Lung microvascular endothelial cell (primary cell): ENCODE data around the gene MECP2. TPM values are rescaled to one million over a fixed set of nuclear protein-coding genes. Genes with fewer than 3 reads are reported as not detected.

Source experiments
- DNase-seq, 2 donors: peaks; one replicate each; pipeline versions ENCODE4 v3.0.0 to v3.0.0-alpha.2; 2010; ENCODE audit warnings: low read depth in 2 of 2
- total RNA-seq: library from RNA; depleted of rRNA; stranded (reverse); fragments of >200 nt; gene quantifications from 2 replicates; pipeline ENCODE4 v1.2.1, GENCODE V29; 2014

The MECP2 gene
- total RNA-seq, 1 donor from 2014 or later, result 20.2 TPM

DNA sequence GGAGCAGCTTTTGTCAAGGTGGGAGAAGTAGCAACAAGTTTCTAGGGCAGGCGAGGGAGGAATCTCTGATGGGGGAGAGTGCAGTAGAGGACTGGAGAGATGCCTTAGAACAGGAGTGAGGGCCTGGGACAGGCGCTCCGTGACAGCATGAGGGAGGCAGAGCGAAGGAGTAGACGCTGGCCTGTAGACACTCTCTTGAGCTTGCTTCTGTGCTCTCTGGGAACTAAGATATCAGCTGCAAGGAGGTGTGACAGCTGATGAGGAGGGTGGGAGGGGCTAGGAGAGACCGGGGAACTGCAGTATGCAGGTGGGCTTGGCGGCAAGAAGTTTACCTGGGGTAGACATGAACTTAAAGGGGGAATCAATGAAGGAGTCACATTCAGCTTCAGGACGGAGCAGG, 35.7 kb downstream of the MECP2 start:
- DNase-seq, result no peak

DNA sequence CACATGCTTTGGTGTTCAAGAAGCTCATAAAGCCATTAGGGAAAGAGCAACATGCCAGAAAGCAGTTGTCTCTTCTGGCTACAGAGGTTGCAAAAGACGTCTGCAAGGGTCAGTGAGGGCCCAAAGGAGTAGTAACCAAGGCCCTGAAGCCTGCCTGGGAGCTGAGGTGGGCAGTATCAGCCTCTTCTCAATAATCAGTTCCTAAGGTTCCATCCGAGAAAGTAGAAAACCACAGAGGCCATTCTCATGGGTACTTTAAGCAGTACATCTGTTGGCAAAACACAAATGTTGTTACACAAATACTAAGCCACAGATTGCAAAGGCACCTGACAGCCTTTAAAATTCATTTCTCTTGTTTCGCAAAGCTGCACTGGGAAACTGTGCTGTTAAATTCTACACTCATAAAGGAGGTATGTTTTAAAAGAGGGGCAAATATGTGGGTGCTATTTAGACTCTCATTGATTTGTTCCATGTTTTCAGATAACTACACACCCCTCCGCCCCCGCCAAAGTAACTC, 37.7 kb downstream of the MECP2 start:
- no peak for DNase-seq

GRCh38 chrX:154059231-154059630, 38.3 kb downstream of the MECP2 start:
- DNase-seq, result no peak

DNA sequence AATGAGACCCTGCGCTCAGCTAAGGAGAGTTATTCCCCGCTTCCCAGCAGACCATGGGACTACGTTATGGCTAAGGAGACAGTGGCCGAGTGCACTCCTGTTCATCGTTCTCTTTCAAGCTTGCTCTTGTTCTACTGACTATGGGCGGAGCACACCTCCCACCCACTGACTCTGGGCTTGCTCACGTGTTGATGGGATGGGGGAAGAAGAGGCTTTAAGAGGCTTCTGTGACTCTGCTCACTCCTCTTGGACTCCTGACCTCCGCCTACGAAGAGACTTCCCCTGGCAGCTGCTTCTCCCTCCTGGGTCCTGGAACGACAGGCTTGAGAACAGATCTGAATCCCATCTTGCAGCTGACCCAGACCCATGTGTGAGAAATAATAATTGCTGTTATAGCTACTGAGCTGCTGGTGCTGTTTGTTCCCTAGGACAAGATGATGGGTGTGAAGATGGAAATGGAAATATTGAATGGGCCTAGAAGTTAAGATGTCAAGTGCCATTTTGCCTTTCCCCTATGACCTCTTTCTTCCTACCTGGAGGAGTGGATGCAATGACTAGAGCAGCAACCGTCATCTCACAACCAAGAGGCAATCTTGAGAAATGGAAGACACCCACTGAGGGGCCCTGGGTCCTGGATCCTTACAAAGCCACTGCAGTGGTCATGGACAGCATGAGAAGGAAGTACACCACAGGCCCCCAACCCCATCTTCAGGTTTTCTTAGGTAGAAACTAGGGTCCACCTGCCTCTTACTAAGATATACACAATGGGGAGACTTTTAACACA, 39.1 kb downstream of the MECP2 start:
- DNase-seq, result no peak

DNA sequence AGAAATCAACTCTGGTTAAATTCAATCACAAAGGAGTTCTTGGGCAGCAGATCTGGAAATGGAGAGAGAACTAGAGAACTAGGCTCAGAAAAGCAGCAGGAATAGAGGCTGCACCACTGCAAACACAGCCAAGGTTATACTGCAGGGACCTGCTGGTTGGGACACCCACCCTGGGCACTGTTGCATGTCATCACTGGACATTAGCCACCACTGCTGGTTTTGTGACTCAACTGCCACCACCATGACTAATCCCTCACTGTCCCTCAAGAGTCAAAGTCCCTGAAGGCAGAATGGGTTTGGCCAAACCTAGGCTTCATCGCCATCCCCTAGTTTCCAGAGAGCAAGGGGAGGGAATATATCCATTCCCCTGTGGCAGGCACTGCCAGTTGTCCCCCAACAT, 39.7 kb downstream of the MECP2 start:
- DNase-seq, result no peak

DNA sequence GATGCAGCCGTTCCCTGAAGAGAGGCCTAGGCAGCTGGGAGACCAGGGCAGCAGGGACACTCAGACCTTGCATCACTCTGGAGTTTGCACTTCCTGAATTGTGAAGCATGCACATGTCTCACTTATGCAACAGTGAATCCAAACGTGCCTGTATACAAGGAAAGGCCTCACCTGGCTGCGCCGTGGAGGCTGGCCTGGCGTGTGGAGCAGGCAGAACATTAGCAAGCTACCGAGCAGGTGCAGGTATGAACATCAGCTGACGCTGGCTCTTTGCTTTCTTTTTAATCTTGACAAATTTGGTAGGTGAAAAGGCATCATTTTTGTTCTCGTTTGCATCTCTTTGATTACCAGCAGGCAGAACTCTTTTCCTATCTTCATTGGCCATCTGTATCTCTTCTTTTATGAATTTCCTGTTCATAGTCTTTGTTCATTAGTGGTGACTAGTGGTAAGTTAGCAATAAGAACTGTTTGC, 40.7 kb downstream of the MECP2 start:
- DNase-seq, result peak in 1 of 2 donors; percentile 17

GRCh38 chrX:154051201-154051810, 46.2 kb downstream of the MECP2 start:
- DNase-seq, result peak; percentile 67 to 76

GRCh38 chrX:154050113-154050495, 47.4 kb downstream of the MECP2 start:
- DNase-seq, result no peak

DNA sequence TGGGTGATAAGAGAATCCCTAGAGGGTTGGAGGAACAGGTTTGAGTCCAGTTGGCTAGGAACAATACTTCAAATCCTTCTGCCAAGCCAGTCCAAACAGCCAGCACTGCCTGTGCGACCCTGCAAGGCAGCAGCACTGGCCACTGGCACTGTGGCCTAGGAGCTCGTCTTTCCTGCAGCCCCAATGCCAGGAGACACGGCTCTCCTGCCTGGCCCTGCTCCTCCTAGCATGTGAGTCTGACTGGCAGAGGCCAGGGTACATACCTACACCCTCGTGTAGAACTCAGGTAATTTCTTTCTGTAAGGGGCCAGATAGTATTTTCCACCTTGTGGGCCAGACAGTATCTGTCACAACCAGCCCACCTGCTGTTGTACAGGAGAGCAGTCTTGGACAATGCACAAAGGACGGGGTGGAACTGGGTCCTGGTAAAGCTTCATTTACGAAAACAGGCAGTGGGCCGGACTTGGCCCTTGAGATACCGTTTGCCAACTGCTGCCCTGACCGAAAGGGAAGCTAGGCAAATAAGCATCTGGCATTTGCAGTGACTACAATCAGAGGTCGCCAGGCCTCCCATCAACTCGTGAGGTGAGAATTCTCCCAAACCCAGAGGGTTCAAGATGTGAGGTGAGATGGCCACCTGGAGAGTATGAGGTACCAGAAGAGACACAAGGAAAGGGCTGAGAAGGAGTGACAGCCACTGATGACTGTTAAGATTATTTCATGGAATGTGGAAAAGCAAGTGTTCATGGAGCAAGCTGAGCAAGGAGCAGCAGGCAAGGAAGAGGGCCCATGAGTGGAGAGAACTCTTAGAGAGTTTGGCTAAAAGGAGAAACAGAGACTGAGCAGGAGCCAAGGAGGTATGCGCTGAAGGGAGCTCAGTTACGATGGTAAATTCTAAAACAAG, 48.1 kb downstream of the MECP2 start:
- DNase-seq, result no peak

DNA sequence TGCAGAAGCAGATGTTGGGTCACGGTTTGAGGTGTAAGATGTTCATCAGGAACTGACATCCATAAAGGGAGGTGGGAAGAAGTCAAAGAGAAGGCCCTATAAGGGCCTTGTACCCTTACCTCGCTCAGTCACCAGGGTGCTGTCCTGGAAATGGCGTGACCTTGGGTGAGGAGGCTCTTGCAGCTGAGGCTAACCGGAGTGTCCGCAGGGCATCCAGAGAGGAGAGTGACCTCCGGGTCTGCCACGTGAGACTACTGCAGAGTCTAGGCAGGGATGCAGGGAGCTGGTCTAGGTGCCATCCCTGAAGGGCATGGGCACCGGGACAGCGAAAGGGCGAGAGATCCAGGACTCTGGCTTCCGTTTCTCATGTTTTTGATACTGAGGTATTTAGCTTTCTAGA, 49.1 kb downstream of the MECP2 start:
- no peak for DNase-seq

DNA sequence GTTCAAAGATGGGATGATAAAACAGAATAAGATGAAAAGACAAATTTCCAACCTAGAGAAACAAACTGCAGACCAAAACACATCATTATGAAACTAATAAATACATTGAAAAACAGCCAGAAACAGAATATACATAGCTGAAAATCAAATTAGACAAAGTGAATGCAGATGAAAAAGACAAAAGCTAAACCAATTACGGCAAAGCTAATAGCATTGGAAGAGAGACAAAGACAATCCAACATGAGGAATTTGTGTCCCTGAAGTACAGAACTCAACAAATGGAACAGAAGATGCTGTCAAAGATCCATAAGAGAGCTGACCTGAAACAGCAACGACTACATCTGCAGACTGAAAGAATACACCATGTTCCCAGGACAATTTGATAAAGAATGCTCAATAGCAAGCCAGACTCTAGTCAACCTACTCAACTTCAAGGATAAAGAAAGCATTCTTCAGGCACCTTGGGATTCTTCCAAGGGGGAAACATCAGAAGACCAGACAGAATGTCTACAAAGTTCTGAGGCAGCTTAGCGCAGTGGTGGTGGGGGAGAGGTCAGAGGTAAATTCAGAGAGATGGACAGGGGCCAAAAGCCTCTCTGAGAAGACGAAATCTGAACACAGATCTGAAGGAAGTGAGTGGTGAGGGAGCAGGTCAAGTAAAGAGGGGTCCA, 50.4 kb downstream of the MECP2 start:
- peak in 1 of 2 donors; percentile 30 for DNase-seq

DNA sequence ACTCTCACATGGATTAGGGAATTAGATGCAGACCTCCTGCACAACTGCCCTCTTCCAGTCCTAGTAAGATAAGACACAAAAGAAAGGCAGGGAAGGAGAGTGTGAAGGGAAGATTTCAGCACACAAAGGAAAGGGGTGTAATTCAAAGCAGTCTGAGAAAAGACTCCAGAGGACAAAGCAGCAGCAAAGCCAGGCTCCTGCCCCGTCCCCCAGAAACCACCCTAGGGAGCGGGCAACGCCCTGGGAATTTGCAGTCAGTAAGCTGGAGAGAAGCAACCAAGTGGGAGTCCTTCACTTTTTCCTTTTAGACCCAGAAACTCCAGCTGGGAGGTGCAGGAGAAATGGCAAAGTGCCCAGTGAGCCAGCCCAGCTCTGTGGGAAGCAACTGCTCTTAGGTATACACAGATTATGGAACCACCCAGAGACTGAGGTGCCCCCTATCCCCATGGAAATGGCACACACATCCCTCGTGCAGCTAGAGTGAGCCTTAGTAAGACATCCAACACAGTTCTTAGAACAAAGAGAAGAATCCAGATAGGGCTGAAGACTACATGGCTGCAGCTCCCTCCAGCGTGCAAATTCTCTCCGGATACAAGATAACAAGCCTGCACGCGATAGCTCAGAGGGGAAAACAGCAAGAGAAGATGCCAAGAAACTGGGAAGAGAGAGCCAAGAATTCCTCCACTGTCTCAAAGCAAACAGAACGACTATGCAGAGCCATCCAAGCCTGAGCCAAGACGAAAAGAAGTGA, 51.3 kb downstream of the MECP2 start:
- DNase-seq, result peak; percentile 17 to 88

DNA sequence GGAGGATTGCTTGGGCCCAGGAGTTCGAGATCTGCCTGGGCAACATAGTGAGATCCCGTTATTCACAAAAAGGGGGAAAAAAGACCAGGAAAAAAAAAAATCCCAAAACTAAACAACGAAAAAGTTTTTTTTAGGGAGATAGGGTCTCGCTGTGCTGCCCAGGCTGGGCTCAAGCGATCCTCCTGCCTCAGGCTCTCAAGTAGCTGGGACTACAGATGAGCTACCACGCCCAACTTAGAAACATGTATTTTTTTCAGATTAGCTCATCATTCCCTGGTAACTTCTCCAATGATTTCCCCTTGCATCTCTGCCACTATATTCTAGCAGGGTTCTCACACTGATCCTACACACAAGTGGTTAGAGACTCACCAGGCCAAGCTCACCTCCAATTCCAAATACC, 53.4 kb downstream of the MECP2 start:
- no peak for DNase-seq

DNA sequence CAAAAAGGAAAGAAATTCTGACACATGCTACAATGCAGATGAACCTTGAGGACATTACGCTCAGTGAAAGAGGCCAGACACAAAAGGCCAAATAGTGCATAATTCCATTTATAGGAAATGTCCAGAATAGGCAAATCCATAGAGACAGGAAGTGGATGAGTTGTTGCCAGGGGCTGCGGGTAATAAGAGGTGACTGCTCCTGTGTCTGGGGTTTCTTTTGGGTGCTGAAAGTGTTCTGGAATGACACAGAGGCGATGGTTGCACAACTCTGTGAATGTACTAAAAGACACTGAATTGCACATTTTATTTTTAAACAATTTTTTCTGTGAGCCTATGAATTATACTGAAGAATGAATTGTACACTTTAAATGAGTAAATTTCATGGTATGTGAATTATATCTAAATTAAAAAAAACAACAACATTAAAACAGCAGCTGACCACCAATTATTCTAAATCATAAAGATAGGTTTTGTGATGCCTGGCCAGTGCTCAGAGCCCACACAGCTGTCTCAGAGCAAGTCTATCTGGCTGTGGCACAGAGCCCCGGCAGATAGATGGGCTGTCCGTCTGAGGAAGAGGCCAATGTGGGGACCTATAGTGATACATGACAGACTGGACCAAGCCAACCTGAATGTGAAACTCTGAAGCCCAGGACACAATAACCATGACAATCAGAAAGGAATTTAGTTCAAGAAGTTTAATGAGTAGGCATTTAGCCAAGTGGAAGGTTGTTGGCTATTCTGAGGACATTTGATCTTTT, 54.3 kb downstream of the MECP2 start:
- DNase-seq, result peak; percentile 29 to 45

GRCh38 chrX:154040863-154041262, 56.7 kb downstream of the MECP2 start:
- no peak for DNase-seq

GRCh38 chrX:154040307-154040756, 57.2 kb downstream of the MECP2 start:
- peak in 1 of 2 donors; percentile 74 for DNase-seq

GRCh38 chrX:154039577-154039976, 57.9 kb downstream of the MECP2 start:
- no peak for DNase-seq

GRCh38 chrX:154038656-154039055, 58.9 kb downstream of the MECP2 start:
- no peak for DNase-seq

DNA sequence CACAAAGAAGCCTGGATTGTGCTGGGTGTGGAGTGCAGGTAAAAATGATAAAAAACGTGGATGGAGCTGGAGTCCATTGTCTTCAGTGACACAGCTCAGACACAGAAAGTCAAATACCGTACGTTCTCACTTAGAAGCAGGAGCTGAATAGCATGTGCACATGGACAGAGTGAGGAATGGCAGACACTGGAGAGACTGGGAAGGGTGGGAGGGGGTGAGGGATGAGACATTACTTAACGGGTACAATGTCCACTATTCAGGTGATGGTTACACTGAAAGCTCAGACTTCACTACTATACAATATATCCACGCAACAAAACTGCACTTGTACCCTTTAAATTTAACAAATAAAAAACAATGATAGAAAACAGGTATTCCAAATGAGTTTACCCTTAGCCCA, 59.8 kb downstream of the MECP2 start:
- DNase-seq, result no peak

GRCh38 chrX:154036513-154036912, 61.0 kb downstream of the MECP2 start:
- DNase-seq, result no peak
